Liver (tissue), 9 donors: ENCODE results near the gene HSPB3. TPM values are rescaled to one million over a fixed set of nuclear protein-coding genes. Genes with fewer than 3 reads are reported as not detected.

Source experiments
- DNase-seq: peaks from one replicate; pipeline ENCODE4 v3.0.0-alpha.2; 2017; ENCODE audit warnings: low spot score
- H3K27ac ChIP-seq, 2 donors: one replicate each; pipeline ENCODE4 v1.7.0; 2013; ENCODE audit warnings: inconsistent platforms in 2 of 2, low read length in 2 of 2, control low read depth in 1 of 2, low read depth in 1 of 2, mild to moderate bottlenecking in 1 of 2
- H3K27me3 ChIP-seq, 4 donors: one replicate each; pipeline versions ENCODE4 v1.6.1 to v1.7.0; 2013; ENCODE audit warnings: low read length in 3 of 4, inconsistent platforms in 1 of 4, mild to moderate bottlenecking in 1 of 4, moderate library complexity in 1 of 4; ENCODE audit not compliant: control insufficient read depth in 4 of 4, insufficient read depth in 4 of 4
- H3K36me3 ChIP-seq, 4 donors: one replicate each; pipeline versions ENCODE4 v1.6.1 to v1.7.0; 2013; ENCODE audit warnings: low read length in 3 of 4, mild to moderate bottlenecking in 3 of 4, low read depth in 1 of 4, moderate library complexity in 1 of 4; ENCODE audit not compliant: control insufficient read depth in 4 of 4, insufficient read depth in 3 of 4
- H3K4me1 ChIP-seq, 4 donors: one replicate each; pipeline versions ENCODE4 v1.6.1 to v1.7.0; 2013; ENCODE audit warnings: low read length in 3 of 4, mild to moderate bottlenecking in 3 of 4, moderate library complexity in 1 of 4; ENCODE audit not compliant: control insufficient read depth in 4 of 4, insufficient read depth in 4 of 4
- H3K4me3 ChIP-seq, 3 donors: one replicate each; pipeline versions ENCODE4 v1.6.1 to v1.7.0; 2013; ENCODE audit warnings: low read length in 3 of 3, control low read depth in 1 of 3, low read depth in 1 of 3, mild to moderate bottlenecking in 1 of 3
- H3K9ac ChIP-seq, 2 donors: one replicate each; pipeline ENCODE4 v1.7.0; 2013; ENCODE audit warnings: low read length in 2 of 2, mild to moderate bottlenecking in 2 of 2, moderate library complexity in 2 of 2, control low read depth in 1 of 2, low read depth in 1 of 2
- H3K9me3 ChIP-seq, 4 donors: one replicate each; pipeline versions ENCODE4 v1.6.1 to v1.7.0; 2013; ENCODE audit warnings: low read length in 3 of 4; ENCODE audit not compliant: control insufficient read depth in 4 of 4
- ATF3 ChIP-seq: IDR thresholded peaks from 2 replicates; pipeline ENCODE4 v1.6.1; 2016; ENCODE audit warnings: antibody characterized with exemption
- CTCF ChIP-seq: fragments of 150-350 bp; IDR thresholded peaks from 2 replicates; pipeline ENCODE4 v1.5.1; 2017; ENCODE audit warnings: improper control_type of control experiment, low read depth, low read length; ENCODE audit not compliant: missing input control
- EGR1 ChIP-seq, 2 donors: IDR thresholded peaks; 2 replicates each; pipeline ENCODE4 v1.6.1; 2016 to 2018; ENCODE audit warnings: antibody characterized with exemption in 2 of 2, low read depth in 2 of 2
- FOXA1 ChIP-seq: IDR thresholded peaks from 2 replicates; pipeline ENCODE4 v1.6.1; 2016; ENCODE audit warnings: antibody characterized with exemption
- FOXA2 ChIP-seq: IDR thresholded peaks from 2 replicates; pipeline ENCODE4 v1.6.1; 2016; ENCODE audit warnings: antibody characterized with exemption
- GABPA ChIP-seq, 2 donors: IDR thresholded peaks in 1 of 2; conservative IDR thresholded peaks in 1 of 2; 2 replicates each; pipeline ENCODE4 v1.6.1; 2016; ENCODE audit warnings: antibody characterized with exemption in 2 of 2, mild to moderate bottlenecking in 1 of 2, moderate library complexity in 1 of 2
- HNF4A ChIP-seq, 2 donors: conservative IDR thresholded peaks; 2 replicates each; pipeline ENCODE4 v1.6.1; 2016; ENCODE audit warnings: antibody characterized with exemption in 2 of 2, mild to moderate bottlenecking in 2 of 2
- HNF4G ChIP-seq: IDR thresholded peaks from 2 replicates; pipeline ENCODE4 v1.6.1; 2016; ENCODE audit warnings: antibody characterized with exemption
- JUND ChIP-seq, 2 donors: IDR thresholded peaks; 2 replicates each; pipeline ENCODE4 v1.6.1; 2016; ENCODE audit warnings: antibody characterized with exemption in 2 of 2
- MAX ChIP-seq: IDR thresholded peaks from 2 replicates; pipeline ENCODE4 v1.6.1; 2016; ENCODE audit warnings: antibody characterized with exemption
- NR2F2 ChIP-seq: IDR thresholded peaks from 2 replicates; pipeline ENCODE4 v1.6.1; 2016; ENCODE audit warnings: antibody characterized with exemption
- RAD21 ChIP-seq, 2 donors: IDR thresholded peaks; 2 replicates each; pipeline ENCODE4 v1.6.1; 2016; ENCODE audit warnings: antibody characterized with exemption in 2 of 2, mild to moderate bottlenecking in 2 of 2
- REST ChIP-seq: IDR thresholded peaks from 2 replicates; pipeline ENCODE4 v1.6.1; 2016; ENCODE audit warnings: antibody characterized with exemption, mild to moderate bottlenecking
- RXRA ChIP-seq, 2 donors: IDR thresholded peaks; 2 replicates each; pipeline ENCODE4 v1.6.1; 2017 to 2018; ENCODE audit warnings: antibody characterized with exemption in 2 of 2, mild to moderate bottlenecking in 1 of 2
- SP1 ChIP-seq: IDR thresholded peaks from 2 replicates; pipeline ENCODE4 v1.6.1; 2018; ENCODE audit warnings: antibody characterized with exemption, mild to moderate bottlenecking
- TAF1 ChIP-seq: conservative IDR thresholded peaks from 2 replicates; pipeline ENCODE4 v1.6.1; 2016; ENCODE audit warnings: antibody characterized with exemption, mild to moderate bottlenecking
- YY1 ChIP-seq: IDR thresholded peaks from 2 replicates; pipeline ENCODE4 v1.6.1; 2016; ENCODE audit warnings: antibody characterized with exemption, mild to moderate bottlenecking
- ZBTB33 ChIP-seq: IDR thresholded peaks from 2 replicates; pipeline ENCODE4 v1.6.1; 2016; ENCODE audit warnings: antibody characterized with exemption
- WGBS: extraction: QIAGEN DNeasy Blood & Tissue Kit; methylation state at CpG from one replicate; pipeline ENCODE4 v1.1.7; 2013; 5-methylcytosine and 5-hydroxymethylcytosine counted together
- polyA plus RNA-seq, 2 donors: library from polyadenylated mRNA; stranded (reverse) in 1 of 2; unstranded in 1 of 2; fragments of 200-250 nt in 1 of 2; fragments of >200 nt in 1 of 2; fragmentation: Nextera tagmentation in 1 of 2; extraction: Ambion mirVana in 1 of 2; gene quantifications; one replicate each; pipeline versions ENCODE4 v1.2.1 to v1.2.3, GENCODE V29; 2013 to 2015
- total RNA-seq, 2 donors: library from RNA; depleted of rRNA; stranded (reverse); fragments of >200 nt; gene quantifications; one replicate each; pipeline ENCODE4 v1.2.3, GENCODE V29; 2014
- donor health status: healthy.
- donor health status: healthy.
- donor health status: healthy.
- donor health status: healthy.
- donor health status: healthy.

HSPB3 gene
- total and polyA plus RNA-seq, 4 donors = 0.17 TPM; not detected in 3

GRCh38 chr5:54458221-54458620, 2.7 kb downstream of the HSPB3 start:
- H3K27me3 ChIP-seq = no peaks in the 10 kb centered on the region
- H3K4me3 ChIP-seq = no peak overlapping the region
- no peak overlapping the region for H3K9ac ChIP-seq
- TF ChIP-seq JUND (IDR thresholded peaks at IDR 0.05) (no peak), FOXA1 (no peak), GABPA (IDR thresholded peaks at IDR 0.05 in 1 of 2, conservative IDR thresholded peaks at IDR 0.05 in 1 of 2) (no peak), SP1 (no peak), CTCF (no peak), YY1 (no peak), FOXA2 (no peak), RXRA (IDR thresholded peaks at IDR 0.05) (no peak), ATF3 (no peak), MAX (no peak), ZBTB33 (no peak), REST (no peak), HNF4G (no peak), TAF1 (no peak), EGR1 (IDR thresholded peaks at IDR 0.05; ENCODE audit: low read depth in 2 of 2) (no peak), NR2F2 (no peak), HNF4A (conservative IDR thresholded peaks at IDR 0.05) (no peak), RAD21 (IDR thresholded peaks at IDR 0.05) (no peak)
- no peaks in the 10 kb centered on the region for H3K4me1 ChIP-seq
- no peaks in the 10 kb centered on the region for H3K9me3 ChIP-seq
- H3K36me3 ChIP-seq = no peaks in the 10 kb centered on the region
- 93% methylated on average over 2 of the region's 2 CpGs for WGBS
- no peak for DNase-seq
- no peak overlapping the region for H3K27ac ChIP-seq
